ENCODE results near the gene KIF3A. TPM values are rescaled to one million over a fixed set of nuclear protein-coding genes. Genes with fewer than 3 reads are reported as not detected.
A peak's percentile ranks its signal among the peaks of the same experiment; 100 is the strongest.

The KIF3A gene
- total RNA-seq, 4 donors from 2014 or later: 1.5 to 32.2 (median 4.0) TPM

DNA sequence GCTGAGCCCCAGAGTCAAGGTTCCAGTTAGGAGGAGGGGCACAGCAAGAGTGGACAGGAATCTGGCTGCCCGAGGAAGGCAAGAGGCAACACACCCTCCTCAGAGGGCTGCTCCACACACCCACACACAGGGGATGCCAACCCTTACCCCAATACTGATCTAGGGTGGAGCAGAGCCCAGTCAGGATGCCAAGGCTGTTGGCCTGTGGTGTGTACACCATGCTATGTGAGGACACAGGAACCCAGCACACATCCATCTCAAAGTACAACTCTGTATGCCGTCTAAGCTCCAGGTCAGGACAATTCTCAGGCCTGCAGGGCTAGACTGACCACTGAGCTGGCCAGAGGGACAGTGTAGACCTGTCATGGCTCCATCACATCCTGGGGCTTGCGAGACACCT is 37.1 kb upstream of the KIF3A start:
- H3K27ac ChIP-seq: no peak overlapping the region

DNA sequence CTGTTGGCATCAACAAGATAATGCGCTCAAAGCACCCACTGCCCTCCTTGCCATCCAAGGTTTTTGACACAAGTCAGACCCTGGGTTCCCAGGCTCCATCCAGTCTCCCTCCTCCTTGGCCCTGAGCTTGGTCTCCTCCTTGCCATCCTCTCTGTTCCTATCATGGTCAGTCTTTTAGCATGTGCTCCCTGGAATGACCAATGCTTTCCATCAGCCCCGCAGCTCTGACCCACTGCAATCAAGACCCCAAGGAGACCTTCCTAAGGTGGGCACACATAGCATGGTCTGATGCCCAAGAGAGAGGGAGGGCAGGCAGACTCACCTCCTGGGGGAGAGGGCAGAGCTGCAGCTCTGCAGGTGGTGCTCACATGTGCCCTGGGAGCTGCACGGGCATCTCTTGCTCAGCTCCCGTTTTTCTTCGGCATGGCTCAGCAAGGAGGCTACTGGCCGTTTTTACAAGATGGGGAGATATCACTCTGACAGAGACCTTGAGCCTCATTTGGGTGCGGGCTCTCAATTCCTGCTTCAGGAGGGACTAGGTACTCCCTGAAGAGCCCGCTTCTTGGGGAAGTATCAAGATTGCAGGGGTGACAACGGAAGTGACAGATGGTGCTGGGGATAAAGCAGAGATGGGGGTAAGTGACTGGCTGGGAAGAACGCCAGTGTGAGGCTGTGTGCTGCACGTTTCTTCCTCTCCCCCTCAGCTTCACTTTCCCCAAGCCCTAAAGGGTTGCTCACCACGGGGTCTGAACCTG is 36.4 kb upstream of the KIF3A start:
- Histone ChIP-seq H3K4me1 (peaks cover 0 to 39% (median 7%) of the 10 kb centered on the region in 4 donors), H3K27ac (no peak overlapping the region), H3K27me3 (no peaks in the 10 kb centered on the region), H3K9me3 (no peaks in the 10 kb centered on the region), H3K36me3 (no peaks in the 10 kb centered on the region), H3K4me3 (no peak overlapping the region)
- DNase-seq: peak in 1 of 3 donors; percentile 40
- TF ChIP-seq POLR2A (IDR thresholded peaks at IDR 0.05): no peak
- TF ChIP-seq, protein P1, sequence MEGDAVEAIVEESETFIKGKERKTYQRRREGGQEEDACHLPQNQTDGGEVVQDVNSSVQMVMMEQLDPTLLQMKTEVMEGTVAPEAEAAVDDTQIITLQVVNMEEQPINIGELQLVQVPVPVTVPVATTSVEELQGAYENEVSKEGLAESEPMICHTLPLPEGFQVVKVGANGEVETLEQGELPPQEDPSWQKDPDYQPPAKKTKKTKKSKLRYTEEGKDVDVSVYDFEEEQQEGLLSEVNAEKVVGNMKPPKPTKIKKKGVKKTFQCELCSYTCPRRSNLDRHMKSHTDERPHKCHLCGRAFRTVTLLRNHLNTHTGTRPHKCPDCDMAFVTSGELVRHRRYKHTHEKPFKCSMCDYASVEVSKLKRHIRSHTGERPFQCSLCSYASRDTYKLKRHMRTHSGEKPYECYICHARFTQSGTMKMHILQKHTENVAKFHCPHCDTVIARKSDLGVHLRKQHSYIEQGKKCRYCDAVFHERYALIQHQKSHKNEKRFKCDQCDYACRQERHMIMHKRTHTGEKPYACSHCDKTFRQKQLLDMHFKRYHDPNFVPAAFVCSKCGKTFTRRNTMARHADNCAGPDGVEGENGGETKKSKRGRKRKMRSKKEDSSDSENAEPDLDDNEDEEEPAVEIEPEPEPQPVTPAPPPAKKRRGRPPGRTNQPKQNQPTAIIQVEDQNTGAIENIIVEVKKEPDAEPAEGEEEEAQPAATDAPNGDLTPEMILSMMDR (IDR thresholded peaks at IDR 0.05): no peak

More for the DNA sequence above, 37.1 kb upstream of the KIF3A start:
- no peaks in the 10 kb centered on the region for H3K27me3 ChIP-seq
- no peaks in the 10 kb centered on the region for H3K36me3 ChIP-seq
- H3K4me1 ChIP-seq: peaks cover 0 to 39% (median 7%) of the 10 kb centered on the region in 4 donors
- peak in 1 of 3 donors; percentile 35 for DNase-seq
- no peak for TF ChIP-seq POLR2A (IDR thresholded peaks at IDR 0.05)
- TF ChIP-seq, protein P1 (IDR thresholded peaks at IDR 0.05): no peak
- no peak overlapping the region for H3K4me3 ChIP-seq
- H3K9me3 ChIP-seq: no peaks in the 10 kb centered on the region

DNA sequence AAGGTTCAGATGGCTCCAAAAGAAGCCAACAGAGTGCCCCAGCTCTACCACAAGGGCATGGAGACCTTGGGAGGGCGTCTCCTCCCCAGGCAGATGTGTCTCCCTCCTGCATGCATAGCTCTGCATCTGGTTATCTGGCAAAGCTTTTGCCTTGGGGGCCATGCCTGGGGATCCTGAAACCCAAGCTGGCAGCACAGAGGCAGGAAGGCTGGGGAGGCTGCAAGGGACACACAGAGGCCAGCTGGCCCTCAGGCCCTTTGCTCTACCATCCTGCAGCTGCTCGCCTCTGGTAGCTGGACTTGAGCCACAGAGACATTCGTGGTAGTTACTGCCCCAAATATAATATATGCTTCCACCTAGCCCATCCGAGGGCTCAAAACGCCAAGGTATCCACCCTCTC is 35.8 kb upstream of the KIF3A start:
- Histone ChIP-seq H3K36me3 (no peaks in the 10 kb centered on the region), H3K4me1 (peaks cover 0 to 43% (median 7%) of the 10 kb centered on the region in 4 donors), H3K27ac (no peak overlapping the region), H3K4me3 (no peak overlapping the region), H3K9me3 (no peaks in the 10 kb centered on the region), H3K27me3 (no peaks in the 10 kb centered on the region)
- TF ChIP-seq, protein P1 (IDR thresholded peaks at IDR 0.05): no peak
- no peak for TF ChIP-seq POLR2A (IDR thresholded peaks at IDR 0.05)
- DNase-seq: peak in 1 of 3 donors; percentile 19

DNA sequence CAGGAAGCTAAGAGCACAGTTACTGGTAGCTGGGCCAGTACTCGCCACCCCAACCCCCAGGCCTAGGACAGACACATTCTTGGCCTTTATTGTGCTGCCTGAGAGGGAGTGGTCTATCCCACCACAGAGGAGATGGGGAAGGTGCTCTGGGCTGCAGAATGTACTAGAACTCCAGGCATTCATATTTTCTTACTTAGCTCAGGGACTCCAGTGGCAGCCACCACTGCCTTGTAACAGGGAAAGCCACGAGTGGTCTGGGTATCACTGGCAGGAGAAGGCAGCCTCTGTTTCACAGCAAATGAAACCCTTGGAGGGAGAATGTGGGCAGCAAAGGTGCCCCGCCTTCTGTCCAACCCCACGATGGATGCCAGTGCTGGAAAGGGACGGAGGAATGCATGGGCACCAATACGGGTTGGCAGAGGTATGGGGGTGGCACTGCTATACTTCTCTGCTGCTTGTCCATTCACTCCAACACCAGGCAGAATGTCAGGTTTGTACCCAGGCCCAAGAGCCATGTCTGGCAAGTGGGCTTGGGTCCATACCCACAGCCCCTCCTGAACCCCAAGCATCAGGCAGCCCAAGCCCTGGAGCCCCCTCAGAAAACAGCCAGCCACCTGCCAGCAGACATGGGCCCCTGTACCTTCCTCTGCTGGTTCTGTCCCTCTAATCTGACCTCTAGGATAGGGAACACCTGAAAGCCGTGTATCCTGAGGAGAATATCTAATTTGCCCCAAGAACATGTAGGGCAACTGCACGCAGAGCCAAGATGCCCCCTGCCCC is 35.1 kb upstream of the KIF3A start:
- no peaks in the 10 kb centered on the region for H3K36me3 ChIP-seq
- H3K9me3 ChIP-seq: no peaks in the 10 kb centered on the region
- peaks cover 0 to 40% (median 4%) of the 10 kb centered on the region in 4 donors for H3K4me1 ChIP-seq
- H3K27ac ChIP-seq: peak overlapping the region in 1 of 4 donors; percentile 42
- peak in 1 of 3 donors; percentile 28 for DNase-seq
- no peak overlapping the region for H3K4me3 ChIP-seq
- no peaks in the 10 kb centered on the region for H3K27me3 ChIP-seq
- TF ChIP-seq POLR2A (IDR thresholded peaks at IDR 0.05): no peak
- TF ChIP-seq, protein P1 (IDR thresholded peaks at IDR 0.05): no peak

DNA sequence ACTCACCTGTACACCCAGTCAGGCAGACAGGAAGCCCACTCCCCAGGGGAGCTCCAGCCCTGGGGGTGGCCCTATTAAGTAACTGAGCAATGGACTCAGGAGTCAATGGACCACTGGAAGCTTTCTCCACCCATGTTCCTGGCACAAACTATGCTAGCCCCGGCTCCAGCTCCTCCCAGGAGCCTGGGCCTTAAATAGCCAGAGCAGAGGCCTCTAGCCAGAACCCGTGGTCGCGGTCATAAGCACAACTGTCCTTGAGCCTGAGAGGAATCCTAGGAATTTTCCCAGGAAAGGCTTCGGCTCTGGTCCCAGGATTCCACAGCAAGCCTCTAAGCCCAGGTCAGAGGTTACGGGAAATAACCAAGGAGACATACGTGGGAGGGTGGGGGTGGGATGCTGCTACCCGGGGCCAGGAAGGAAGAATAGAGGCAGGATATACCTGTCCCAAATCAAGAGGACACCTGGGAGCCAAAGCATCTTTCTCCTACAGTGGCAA is 34.2 kb upstream of the KIF3A start:
- H3K27ac ChIP-seq: peak overlapping the region in 2 of 4 donors; percentile 10 to 42
- DNase-seq: peak in 1 of 3 donors; percentile 44
- no peaks in the 10 kb centered on the region for H3K36me3 ChIP-seq

More for the DNA sequence above, 34.2 kb upstream of the KIF3A start:
- Histone ChIP-seq H3K4me1 (peaks cover 0 to 40% (median under 1%) of the 10 kb centered on the region in 4 donors), H3K9me3 (no peaks in the 10 kb centered on the region), H3K4me3 (no peak overlapping the region), H3K27me3 (no peaks in the 10 kb centered on the region)
- no peak for TF ChIP-seq POLR2A (IDR thresholded peaks at IDR 0.05)
- TF ChIP-seq, protein P1 (IDR thresholded peaks at IDR 0.05): no peak

Measured in Peyer's patch (tissue), 4 donors.